A549 (cell line): ENCODE data around the gene OVOL3. TPM values are rescaled to one million over a fixed set of nuclear protein-coding genes. Genes with fewer than 3 reads are reported as not detected.

Experiments used
- ATAC-seq, 2 experiments: fragments of 200-7000 bp in 1 of 2; fragments of >200 bp in 1 of 2; cut with Nextera tagmentation in 1 of 2; cut with Tn5 transposase in 1 of 2; 3 replicates each; pipeline versions ENCODE4 v1.8.0 to v1.9.1; 2018 to 2020; ENCODE audit warnings: mild to moderate bottlenecking in 1 of 2, moderate library complexity in 1 of 2
- CTCF ChIA-PET: fragments of 300-600 bp; sonication (Branson Sonifier 250); formaldehyde crosslinking; extraction: SDS; loops from one replicate; lab custom pipeline; 2021; ENCODE audit warnings: antibody characterized with exemption, inconsistent platforms; lab: Yijun Ruan, JAX
- POLR2A ChIA-PET: fragments of 350-600 bp; formaldehyde crosslinking; extraction: SDS; loops from one replicate; lab custom pipeline; 2021; ENCODE audit warnings: antibody characterized with exemption, inconsistent platforms; lab: Yijun Ruan, JAX
- DNase-seq, 2 experiments: peaks; one replicate each; pipeline versions ENCODE4 v3.0.0 to v3.0.0-alpha.2; 2011 to 2016; ENCODE audit warnings: low read depth in 1 of 2, low spot score in 1 of 2
- FAIRE-seq: peaks from 2 replicates; lab custom pipeline; 2011; peaks lifted over from hg19 to GRCh38; lab: Jason Lieb, UNC
- H3K27ac ChIP-seq, 2 experiments: fragments of >200 bp; sonication (Bioruptor Twin); formaldehyde crosslinking; 3 replicates each; pipeline ENCODE4 v1.5.1; 2016 to 2017
- H3K4me1 ChIP-seq: fragments of >200 bp; sonication (Bioruptor Twin); formaldehyde crosslinking; 3 replicates; pipeline ENCODE4 v1.6.1; 2016
- H3K4me2 ChIP-seq: fragments of >200 bp; sonication (Bioruptor Twin); formaldehyde crosslinking; 3 replicates; pipeline ENCODE4 v1.6.1; 2016
- H3K4me3 ChIP-seq: fragments of >200 bp; sonication (Bioruptor Twin); formaldehyde crosslinking; 3 replicates; pipeline ENCODE4 v1.5.1; 2016
- H3K9me3 ChIP-seq: fragments of >200 bp; sonication (Bioruptor Twin); formaldehyde crosslinking; 3 replicates; pipeline ENCODE4 v1.6.1; 2016
- ATOH8 ChIP-seq: fragments of 250-450 bp; sonication (Bioruptor Pico); IDR thresholded peaks from 2 replicates; pipeline ENCODE4 v1.5.0; 2020; ENCODE audit warnings: low read depth, mild to moderate bottlenecking, moderate library complexity
- BHLHE40 ChIP-seq: IDR thresholded peaks from 2 replicates; pipeline ENCODE4 v1.6.1; 2012; ENCODE audit warnings: low read depth, low read length, inconsistent platforms
- CHD4 ChIP-seq: fragments of 200-600 bp; sonication (generic); IDR thresholded peaks from 2 replicates; pipeline ENCODE4 v1.6.1; 2016; ENCODE audit warnings: antibody characterized with exemption, mild to moderate bottlenecking, borderline replicate concordance
- ELK1 ChIP-seq: fragments of 150-350 bp; IDR thresholded peaks from 2 replicates; pipeline ENCODE4 v1.6.1; 2014; ENCODE audit warnings: low read depth, mild to moderate bottlenecking, low read length
- FOSB ChIP-seq: fragments of 250-450 bp; sonication (Bioruptor Pico); IDR thresholded peaks from 2 replicates; pipeline ENCODE4 v1.5.0; 2020; ENCODE audit warnings: mild to moderate bottlenecking, moderate library complexity
- GATA3 ChIP-seq: IDR thresholded peaks from 2 replicates; pipeline ENCODE4 v1.6.1; 2012; ENCODE audit warnings: borderline replicate concordance
- HDAC2 ChIP-seq: fragments of 200-600 bp; sonication (generic); IDR thresholded peaks from 2 replicates; pipeline ENCODE4 v1.6.1; 2016
- HES2 ChIP-seq: fragments of >200 bp; sonication (Bioruptor Twin); formaldehyde crosslinking; IDR thresholded peaks from 2 replicates; pipeline ENCODE4 v1.6.1; 2016
- HOXB5 ChIP-seq: fragments of 250-450 bp; sonication (Bioruptor Pico); IDR thresholded peaks from 2 replicates; pipeline ENCODE4 v1.5.0; 2020; ENCODE audit warnings: mild to moderate bottlenecking, moderate library complexity
- JUN ChIP-seq, 2 experiments: fragments of >200 bp; sonication (Bioruptor Twin); formaldehyde crosslinking; IDR thresholded peaks; 2 replicates in 1 of 2; 3 replicates in 1 of 2; pipeline ENCODE4 v1.6.1; 2016 to 2017
- KDM1A ChIP-seq: fragments of 200-600 bp; sonication (generic); IDR thresholded peaks from 2 replicates; pipeline ENCODE4 v1.6.1; 2016; ENCODE audit warnings: low read depth, mild to moderate bottlenecking
- MAX ChIP-seq: IDR thresholded peaks from 2 replicates; pipeline ENCODE4 v1.6.1; 2012
- NPAS2 ChIP-seq: fragments of 250-450 bp; sonication (Bioruptor Pico); IDR thresholded peaks from 2 replicates; pipeline ENCODE4 v1.8.0; 2022; ENCODE audit warnings: mild to moderate bottlenecking, moderate library complexity, borderline replicate concordance
- PHF8 ChIP-seq: fragments of 200-600 bp; sonication (generic); IDR thresholded peaks from 2 replicates; pipeline ENCODE4 v1.6.1; 2016; ENCODE audit warnings: low read depth, mild to moderate bottlenecking, antibody characterized with exemption, moderate library complexity, borderline replicate concordance
- POLR2A ChIP-seq: IDR thresholded peaks from 2 replicates; pipeline ENCODE4 v1.6.1; 2012; ENCODE audit warnings: mild to moderate bottlenecking, low read length
- RARB ChIP-seq: fragments of 250-450 bp; sonication (Bioruptor Pico); IDR thresholded peaks from 2 replicates; pipeline ENCODE4 v1.8.0; 2021; ENCODE audit warnings: mild to moderate bottlenecking, moderate library complexity
- RNF2 ChIP-seq: fragments of 200-600 bp; sonication (generic); IDR thresholded peaks from 2 replicates; pipeline ENCODE4 v1.6.1; 2016; ENCODE audit warnings: low read depth, mild to moderate bottlenecking, antibody characterized with exemption, moderate library complexity, borderline replicate concordance
- SMC3 ChIP-seq: fragments of >200 bp; sonication (Bioruptor Twin); formaldehyde crosslinking; IDR thresholded peaks from 3 replicates; pipeline ENCODE4 v1.6.1; 2018; ENCODE audit warnings: inconsistent platforms
- TP53 ChIP-seq: fragments of 250-450 bp; sonication (Bioruptor Pico); IDR thresholded peaks from 2 replicates; pipeline ENCODE4 v1.5.0; 2021; ENCODE audit warnings: mild to moderate bottlenecking, moderate library complexity
- USF2 ChIP-seq: fragments of 450-650 bp; IDR thresholded peaks from 2 replicates; pipeline ENCODE4 v1.6.1; 2014; ENCODE audit warnings: antibody characterized with exemption
- ZFP36 ChIP-seq: fragments of 450-650 bp; IDR thresholded peaks from 2 replicates; pipeline ENCODE4 v1.6.1; 2014; ENCODE audit warnings: borderline replicate concordance; ENCODE audit not compliant: partially characterized antibody
- WGBS: methylation state at CpG from one replicate; pipeline ENCODE4 v1.1.6; 2017; ENCODE audit errors: missing lambda C conversion rate; 5-methylcytosine and 5-hydroxymethylcytosine counted together
- polyA plus RNA-seq, 4 experiments: library from polyadenylated mRNA; depleted of rRNA in 3 of 4; stranded (reverse); fragments of >200 nt; fragmentation: RNase III in 1 of 4; extraction: RNeasy Plus Mini Kit Qiagen cat#74134 plus additional on column Dnase treatment in 1 of 4; gene quantifications; 2 replicates in 3 of 4; 3 replicates in 1 of 4; pipeline ENCODE4 v1.2.3, GENCODE V29; 2011 to 2017

Gene OVOL3
- polyA plus RNA-seq, 2 of the 4 experiments (the other 2 are of a cell fraction) = 0.14 TPM; not detected in 1

- ChIA-PET POLR2A (no interaction called here), CTCF (interaction anchor here (1.0 to 1.9 kb wide), 4 partner anchors 17 to 61 kb away, joined by 3 to 9 read pairs (median 6); no protein-coding TSS in a partner anchor)
- Histone ChIP-seq H3K4me3 (no peak overlapping the region), H3K4me2 (no peak overlapping the region), H3K27ac (no peak overlapping the region), H3K9me3 (no peaks in the 10 kb centered on the region), H3K4me1 (peaks cover 16% of the 10 kb centered on the region)
- TF ChIP-seq NPAS2 (CRISPR knock-in tag) (no peak), TP53 (CRISPR knock-in tag) (no peak), HES2 (no peak), JUN (IDR thresholded peaks at IDR 0.05) (no peak), FOSB (CRISPR knock-in tag) (no peak), CHD4 (no peak), HOXB5 (no peak), KDM1A (no peak), RNF2 (no peak), RARB (CRISPR knock-in tag) (no peak), POLR2A (no peak), BHLHE40 (no peak), ZFP36 (no peak)
- DNase-seq (no peak), ATAC-seq (no peak), FAIRE-seq (no peak)
- WGBS = 95% methylated on average over 17 of the region's 18 CpGs
These were observed 10.0 kb downstream of the OVOL3 start for GRCh38 chr19:36120984-36121358.

GRCh38 chr19:36121486-36122124 is 10.7 kb downstream of the OVOL3 start:
- FAIRE-seq = no peak

More at GRCh38 chr19:36121486-36122124, 10.7 kb downstream of the OVOL3 start:
- TF ChIP-seq ATOH8 (CRISPR knock-in tag) (no peak), HDAC2 (no peak), KDM1A (no peak), GATA3 (no peak), ELK1 (no peak), USF2 (no peak), MAX (no peak), PHF8 (no peak), SMC3 (no peak)
- Histone ChIP-seq H3K4me2 (no peak overlapping the region), H3K4me3 (no peak overlapping the region), H3K27ac (no peak overlapping the region), H3K9me3 (no peaks in the 10 kb centered on the region), H3K4me1 (peaks cover 10% of the 10 kb centered on the region)
- 93% methylated on average over 49 of the region's 49 CpGs for WGBS
- ATAC-seq = no peak; a peak in 1 of 6 replicates
- CTCF ChIA-PET = interaction anchor here (0.7 to 1.0 kb wide), 3 partner anchors 17 to 239 kb away, joined by 3 to 4 read pairs (median 3); no protein-coding TSS in a partner anchor
- POLR2A ChIA-PET = no interaction called here
- no peak for DNase-seq
